Hepatocyte (in vitro differentiated cells): ENCODE data around the gene LAG3. TPM values are rescaled to one million over a fixed set of nuclear protein-coding genes. Genes with fewer than 3 reads are reported as not detected.
A peak's percentile ranks its signal among the peaks of the same experiment; 100 is the strongest.

Experiments
- DNase-seq: peaks from one replicate; pipeline ENCODE4 v3.0.0-alpha.2; 2016; ENCODE audit warnings: low spot score
- H2AFZ ChIP-seq: fragments of 200-600 bp; sonication (generic); 2 replicates; pipeline ENCODE4 v1.6.0; 2016; ENCODE audit warnings: antibody characterized with exemption, mild to moderate bottlenecking
- H3K27ac ChIP-seq: fragments of 200-600 bp; sonication (generic); 2 replicates; pipeline ENCODE4 v1.5.1; 2016; ENCODE audit warnings: mild to moderate bottlenecking
- H3K27me3 ChIP-seq: fragments of 200-600 bp; sonication (generic); 2 replicates; pipeline ENCODE4 v1.6.1; 2016
- H3K36me3 ChIP-seq: fragments of 200-600 bp; sonication (generic); replicated peaks from 2 replicates; pipeline ENCODE4 v1.5.1; 2016; ENCODE audit warnings: low read depth; ENCODE audit not compliant: insufficient read depth
- H3K4me1 ChIP-seq: fragments of 200-600 bp; sonication (generic); 2 replicates; pipeline ENCODE4 v1.5.1; 2016; ENCODE audit warnings: mild to moderate bottlenecking, moderate library complexity; ENCODE audit not compliant: insufficient read depth
- H3K4me2 ChIP-seq: fragments of 200-600 bp; sonication (generic); 2 replicates; pipeline ENCODE4 v1.6.0; 2016
- H3K4me3 ChIP-seq: fragments of 200-600 bp; sonication (generic); 2 replicates; pipeline ENCODE4 v1.5.1; 2016; ENCODE audit warnings: mild to moderate bottlenecking
- H3K79me2 ChIP-seq: fragments of 200-600 bp; sonication (generic); 2 replicates; pipeline ENCODE4 v1.6.0; 2017; ENCODE audit warnings: mild to moderate bottlenecking
- H3K9me2 ChIP-seq: fragments of 200-600 bp; sonication (generic); replicated peaks from 2 replicates; pipeline ENCODE4 v1.6.0; 2017; ENCODE audit warnings: mild to moderate bottlenecking; ENCODE audit not compliant: insufficient read depth
- H3K9me3 ChIP-seq: fragments of 200-600 bp; sonication (generic); 2 replicates; pipeline ENCODE4 v1.5.1; 2016; ENCODE audit warnings: low read depth, mild to moderate bottlenecking
- H4K20me1 ChIP-seq: fragments of 200-600 bp; sonication (generic); 2 replicates; pipeline ENCODE4 v1.6.0; 2016; ENCODE audit warnings: mild to moderate bottlenecking; ENCODE audit not compliant: insufficient read depth, poor library complexity, severe bottlenecking
- EZH2 ChIP-seq: fragments of 200-600 bp; sonication (generic); IDR thresholded peaks from 2 replicates; pipeline ENCODE4 v1.6.1; 2016; ENCODE audit warnings: antibody characterized with exemption, mild to moderate bottlenecking, borderline replicate concordance
- WGBS: methylation state at CpG from one replicate; pipeline ENCODE4 v1.1.6; 2016; ENCODE audit warnings: low lambda C conversion rate; ENCODE audit errors: missing lambda C conversion rate; 5-methylcytosine and 5-hydroxymethylcytosine counted together
- polyA plus RNA-seq: library from polyadenylated mRNA; unstranded; fragments of >200 nt; fragmentation: Nextera tagmentation; extraction: Ambion mirVana; gene quantifications from 2 replicates; pipeline ENCODE4 v1.2.1, GENCODE V29; 2016
- total RNA-seq: library from RNA; depleted of rRNA; stranded (reverse); fragments of >200 nt; gene quantifications from 2 replicates; pipeline ENCODE4 v1.2.3, GENCODE V29; 2014

Gene LAG3
- total and polyA plus RNA-seq, 2 experiments from 2014 or later, result 0.70 to 0.91 TPM

- no peaks in the 10 kb centered on the region for H3K36me3 ChIP-seq
- peak overlapping the region; percentile 79 for H3K4me2 ChIP-seq
- H2AFZ ChIP-seq, result no peak overlapping the region
- no peak for TF ChIP-seq EZH2
- peaks cover 6% of the 10 kb centered on the region for H3K79me2 ChIP-seq
- H3K27ac ChIP-seq, result peak overlapping the region; percentile 59
- H4K20me1 ChIP-seq, result no peaks in the 10 kb centered on the region
- 85% methylated on average over 22 of the region's 22 CpGs for WGBS
- no peak overlapping the region for H3K4me3 ChIP-seq
- peaks cover 5% of the 10 kb centered on the region for H3K27me3 ChIP-seq
- peaks cover 3% of the 10 kb centered on the region for H3K4me1 ChIP-seq
- no peaks in the 10 kb centered on the region for H3K9me2 ChIP-seq
- H3K9me3 ChIP-seq, result no peaks in the 10 kb centered on the region
- no peak for DNase-seq
These were observed 54.6 kb downstream of the LAG3 start for GRCh38 chr12:6826734-6827436.

GRCh38 chr12:6827437-6827911 is 55.2 kb downstream of the LAG3 start:
- peaks cover 5% of the 10 kb centered on the region for H3K27me3 ChIP-seq
- H3K79me2 ChIP-seq, result peaks cover 6% of the 10 kb centered on the region
- no peak overlapping the region for H2AFZ ChIP-seq
- no peak overlapping the region for H3K4me3 ChIP-seq
- TF ChIP-seq EZH2, result no peak
- WGBS, result 11% methylated on average over 8 of the region's 8 CpGs
- H3K4me1 ChIP-seq, result peaks cover 3% of the 10 kb centered on the region
- DNase-seq, result peak; percentile 91
- no peaks in the 10 kb centered on the region for H3K36me3 ChIP-seq
- H4K20me1 ChIP-seq, result no peaks in the 10 kb centered on the region
- H3K27ac ChIP-seq, result peak overlapping the region; percentile 59
- peak overlapping the region; percentile 79 for H3K4me2 ChIP-seq
- no peaks in the 10 kb centered on the region for H3K9me3 ChIP-seq
- H3K9me2 ChIP-seq, result no peaks in the 10 kb centered on the region

Other genes starting within 250 kb of the LAG3 start
- 1,719 and 1,827 TPM in 2 replicates for gene GAPDH, start 238.0 kb upstream of the LAG3 start, total RNA-seq
- 2,607 and 2,708 TPM in 2 replicates for gene GAPDH, start 238.0 kb upstream of the LAG3 start, polyA plus RNA-seq
- gene IFFO1, start 216.5 kb upstream of the LAG3 start, total RNA-seq, result 5.4 and 7.5 TPM in 2 replicates
- gene IFFO1, start 216.5 kb upstream of the LAG3 start, polyA plus RNA-seq, result 11.2 and 15.2 TPM in 2 replicates
- gene NOP2, start 204.2 kb upstream of the LAG3 start, total RNA-seq, result 36.1 and 40.3 TPM in 2 replicates
- gene NOP2, start 204.2 kb upstream of the LAG3 start, polyA plus RNA-seq, result 37.8 and 38.1 TPM in 2 replicates
- gene CHD4, start 165.1 kb upstream of the LAG3 start, total RNA-seq, result 181 and 211 TPM in 2 replicates
- 74.1 and 108 TPM in 2 replicates for gene CHD4, start 165.1 kb upstream of the LAG3 start, polyA plus RNA-seq
- 0.60 and 1.0 TPM in 2 replicates for gene LPAR5, start 136.6 kb upstream of the LAG3 start, total RNA-seq
- gene LPAR5, start 136.6 kb upstream of the LAG3 start, polyA plus RNA-seq, result 0.34 and 2.0 TPM in 2 replicates
- gene ACRBP, start 125.1 kb upstream of the LAG3 start, total RNA-seq, result 0.20 and 0.68 TPM in 2 replicates
- 0.62 and 1.8 TPM in 2 replicates for gene ACRBP, start 125.1 kb upstream of the LAG3 start, polyA plus RNA-seq
- gene ING4, start 109.4 kb upstream of the LAG3 start, total RNA-seq, result 35.7 and 39.7 TPM in 2 replicates
- gene ING4, start 109.4 kb upstream of the LAG3 start, polyA plus RNA-seq, result 38.9 and 42.9 TPM in 2 replicates
- gene ZNF384, start 83.1 kb upstream of the LAG3 start, total RNA-seq, result 33.8 and 34.5 TPM in 2 replicates
- 35.8 and 41.8 TPM in 2 replicates for gene ZNF384, start 83.1 kb upstream of the LAG3 start, polyA plus RNA-seq
- gene PIANP, start 71.7 kb upstream of the LAG3 start, total RNA-seq, result 0.16 and 0.17 TPM in 2 replicates
- 0.95 and 1.0 TPM in 2 replicates for gene PIANP, start 71.7 kb upstream of the LAG3 start, polyA plus RNA-seq
- 46.9 and 56.7 TPM in 2 replicates for gene COPS7A, start 48.5 kb upstream of the LAG3 start, total RNA-seq
- 65.2 and 73.6 TPM in 2 replicates for gene COPS7A, start 48.5 kb upstream of the LAG3 start, polyA plus RNA-seq
- gene MLF2, start 19.4 kb upstream of the LAG3 start, total RNA-seq, result 210 and 241 TPM in 2 replicates
- gene MLF2, start 19.4 kb upstream of the LAG3 start, polyA plus RNA-seq, result 508 and 535 TPM in 2 replicates
- 179 and 180 TPM in 2 replicates for gene PTMS, start 6.2 kb upstream of the LAG3 start, total RNA-seq
- 282 and 315 TPM in 2 replicates for gene PTMS, start 6.2 kb upstream of the LAG3 start, polyA plus RNA-seq
- 2.4 and 2.7 TPM in 2 replicates for gene CD4, start 17.0 kb downstream of the LAG3 start, total RNA-seq
- gene CD4, start 17.0 kb downstream of the LAG3 start, polyA plus RNA-seq, result 2.7 and 6.4 TPM in 2 replicates
- gene GPR162, start 49.3 kb downstream of the LAG3 start, total RNA-seq, result 1.2 and 2.3 TPM in 2 replicates
- 2.3 and 6.2 TPM in 2 replicates for gene GPR162, start 49.3 kb downstream of the LAG3 start, polyA plus RNA-seq
- 19.6 and 38.1 TPM in 2 replicates for gene P3H3, start 55.9 kb downstream of the LAG3 start, total RNA-seq
- gene P3H3, start 55.9 kb downstream of the LAG3 start, polyA plus RNA-seq, result 38.6 and 47.3 TPM in 2 replicates
- gene GNB3, start 68.4 kb downstream of the LAG3 start, total RNA-seq, result 1.6 and 2.6 TPM in 2 replicates
- gene GNB3, start 68.4 kb downstream of the LAG3 start, polyA plus RNA-seq, result 10.2 and 19.1 TPM in 2 replicates
- 7.5 and 8.5 TPM in 2 replicates for gene CDCA3, start 78.8 kb downstream of the LAG3 start, total RNA-seq
- 18.2 and 20.6 TPM in 2 replicates for gene CDCA3, start 78.8 kb downstream of the LAG3 start, polyA plus RNA-seq
- gene USP5, start 79.6 kb downstream of the LAG3 start, total RNA-seq, result 60.5 and 61.6 TPM in 2 replicates
- 73.7 and 78.9 TPM in 2 replicates for gene USP5, start 79.6 kb downstream of the LAG3 start, polyA plus RNA-seq
- 571 and 614 TPM in 2 replicates for gene TPI1, start 95.0 kb downstream of the LAG3 start, total RNA-seq
- gene TPI1, start 95.0 kb downstream of the LAG3 start, polyA plus RNA-seq, result 891 and 918 TPM in 2 replicates
- 10.8 and 14.1 TPM in 2 replicates for gene SPSB2, start 100.8 kb downstream of the LAG3 start, total RNA-seq
- 11.0 and 13.8 TPM in 2 replicates for gene SPSB2, start 100.8 kb downstream of the LAG3 start, polyA plus RNA-seq
- gene LRRC23, start 132.3 kb downstream of the LAG3 start, total RNA-seq, result 8.2 and 9.3 TPM in 2 replicates
- gene LRRC23, start 132.3 kb downstream of the LAG3 start, polyA plus RNA-seq, result 9.9 and 12.9 TPM in 2 replicates
- 11.1 and 11.8 TPM in 2 replicates for gene ENO2, start 142.1 kb downstream of the LAG3 start, total RNA-seq
- 14.2 and 18.8 TPM in 2 replicates for gene ENO2, start 142.1 kb downstream of the LAG3 start, polyA plus RNA-seq
- gene ATN1, start 155.4 kb downstream of the LAG3 start, total RNA-seq, result 11.1 and 15.8 TPM in 2 replicates
- 32.7 and 43.7 TPM in 2 replicates for gene ATN1, start 155.4 kb downstream of the LAG3 start, polyA plus RNA-seq
- not detected in 2 replicates for gene RNU7-1, start 171.3 kb downstream of the LAG3 start, total RNA-seq
- not detected in 2 replicates for gene RNU7-1, start 171.3 kb downstream of the LAG3 start, polyA plus RNA-seq
- 219 and 289 TPM in 2 replicates for gene C12orf57, start 171.5 kb downstream of the LAG3 start, total RNA-seq
- gene C12orf57, start 171.5 kb downstream of the LAG3 start, polyA plus RNA-seq, result 217 and 219 TPM in 2 replicates
- gene PTPN6, start 178.8 kb downstream of the LAG3 start, total RNA-seq, result 14.5 and 17.2 TPM in 2 replicates
- gene PTPN6, start 178.8 kb downstream of the LAG3 start, polyA plus RNA-seq, result 20.8 and 25.4 TPM in 2 replicates
- gene PHB2, start 198.1 kb downstream of the LAG3 start, total RNA-seq, result 186 and 197 TPM in 2 replicates
- gene PHB2, start 198.1 kb downstream of the LAG3 start, polyA plus RNA-seq, result 142 and 143 TPM in 2 replicates
- gene EMG1, start 198.4 kb downstream of the LAG3 start, total RNA-seq, result 24.3 and 26.8 TPM in 2 replicates
- 50.3 and 51.8 TPM in 2 replicates for gene EMG1, start 198.4 kb downstream of the LAG3 start, polyA plus RNA-seq
- gene LPCAT3, start 246.0 kb downstream of the LAG3 start, total RNA-seq, result 76.9 and 78.6 TPM in 2 replicates
- gene LPCAT3, start 246.0 kb downstream of the LAG3 start, polyA plus RNA-seq, result 118 and 119 TPM in 2 replicates